Activated T-helper 1 cell treated with anti-CD3 and anti-CD28 coated beads, Interleukin-2, amount 50 U/mL, for 16 hours (primary cell): ENCODE measurements around the gene MAGI2.

Experiments used
- DNase-seq, 2 donors: peaks; one replicate each; pipeline ENCODE4 v3.0.0-alpha.2; 2020; ENCODE audit warnings: low read depth in 1 of 2, low spot score in 1 of 2

MAGI2 gene

DNA sequence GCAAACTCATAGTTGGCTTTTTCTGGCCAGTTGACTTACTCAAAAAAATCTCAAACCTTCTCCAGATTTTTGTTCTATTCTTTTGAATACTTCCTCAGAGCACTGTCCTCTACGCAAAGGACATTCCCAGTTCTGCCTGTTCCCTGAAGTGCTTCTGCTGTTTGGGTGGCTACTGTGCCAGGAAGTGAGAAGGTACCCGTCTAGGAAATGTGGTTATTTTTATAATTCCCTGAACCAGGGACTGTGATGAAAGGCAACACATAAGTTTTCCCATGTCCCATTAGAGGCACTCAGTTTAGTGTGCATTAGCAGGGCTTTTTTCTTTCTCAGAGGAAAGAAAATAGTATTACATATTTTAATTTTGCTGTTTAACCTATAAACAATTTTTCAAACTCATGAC, 1284.6 kb downstream of the MAGI2 start:
- DNase-seq = no peak

DNA sequence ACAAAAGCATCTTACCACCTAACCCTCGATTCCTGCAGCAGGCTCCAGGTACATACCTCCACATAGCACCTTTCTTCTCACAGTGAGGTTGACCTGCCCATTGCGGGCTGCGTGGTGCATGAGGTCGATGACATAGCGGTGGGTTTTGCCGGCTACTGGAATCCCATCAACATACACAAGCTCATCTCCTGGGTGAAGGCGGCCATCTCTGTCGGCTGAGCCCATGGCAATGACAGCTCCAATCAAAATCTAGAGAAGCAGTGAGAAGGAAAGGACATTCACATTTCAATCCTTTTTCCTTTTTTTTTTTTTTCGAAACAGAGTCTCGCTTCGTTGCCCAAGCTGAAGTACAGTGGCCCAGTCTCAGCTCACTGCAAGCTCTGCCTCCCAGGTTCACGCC, 1285.6 kb downstream of the MAGI2 start:
- no peak for DNase-seq

DNA sequence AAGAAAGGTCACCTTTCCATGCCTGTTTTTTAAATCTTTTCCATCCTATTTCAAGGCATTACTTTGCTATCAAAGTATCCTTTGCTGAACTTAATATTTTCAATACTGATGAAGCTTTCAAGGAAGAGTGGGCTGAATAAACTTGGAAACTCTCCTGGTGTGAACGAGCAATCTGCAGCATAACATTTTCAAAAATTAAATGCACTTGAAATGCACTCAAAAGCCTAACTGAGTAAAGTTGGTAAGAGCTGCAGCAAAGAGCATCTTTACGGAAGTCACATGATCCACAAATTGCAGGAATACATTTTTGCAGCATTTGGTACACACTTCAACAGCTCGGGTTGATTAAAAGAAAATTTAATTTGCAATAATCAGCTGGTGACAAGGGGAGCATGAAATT, 1287.6 kb downstream of the MAGI2 start:
- no peak for DNase-seq

DNA sequence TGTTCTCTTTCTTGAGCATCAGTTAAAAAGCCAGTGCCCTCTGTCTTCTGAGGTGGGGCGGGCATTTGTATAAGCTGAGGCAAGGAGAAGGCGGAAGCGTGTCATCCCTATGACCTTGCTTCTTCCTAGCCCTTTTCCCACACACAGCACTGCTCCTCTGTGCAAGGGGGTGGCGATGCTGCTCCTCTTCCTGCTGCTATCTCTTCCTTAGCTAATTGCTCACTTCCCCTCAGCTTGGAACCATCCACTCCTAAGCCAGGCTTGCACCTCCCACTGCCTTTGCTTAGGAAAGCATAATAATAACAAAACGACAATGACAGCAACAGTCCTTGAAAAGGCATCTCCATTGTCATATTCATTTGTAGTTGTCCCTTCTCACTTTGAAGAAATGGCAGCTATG, 1288.0 kb downstream of the MAGI2 start:
- no peak for DNase-seq

DNA sequence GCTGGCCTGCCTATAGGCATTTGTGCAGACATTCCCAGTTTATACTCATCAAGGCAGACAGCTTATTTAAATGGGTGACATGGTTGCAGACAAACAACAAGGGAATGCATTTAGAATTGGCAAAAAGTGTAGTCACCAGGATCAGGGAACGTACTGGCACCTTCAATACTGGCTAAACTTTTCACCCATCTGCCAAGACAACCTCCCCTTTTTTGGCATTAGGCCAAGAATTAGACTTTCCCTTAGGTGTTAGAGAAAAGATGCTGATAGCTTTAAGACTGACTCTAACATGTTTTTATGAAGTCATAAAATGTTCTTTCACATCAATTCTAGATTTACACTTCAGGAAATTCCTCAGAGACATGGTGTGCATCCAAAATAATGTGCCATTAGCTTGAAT, 1289.0 kb downstream of the MAGI2 start:
- no peak for DNase-seq

DNA sequence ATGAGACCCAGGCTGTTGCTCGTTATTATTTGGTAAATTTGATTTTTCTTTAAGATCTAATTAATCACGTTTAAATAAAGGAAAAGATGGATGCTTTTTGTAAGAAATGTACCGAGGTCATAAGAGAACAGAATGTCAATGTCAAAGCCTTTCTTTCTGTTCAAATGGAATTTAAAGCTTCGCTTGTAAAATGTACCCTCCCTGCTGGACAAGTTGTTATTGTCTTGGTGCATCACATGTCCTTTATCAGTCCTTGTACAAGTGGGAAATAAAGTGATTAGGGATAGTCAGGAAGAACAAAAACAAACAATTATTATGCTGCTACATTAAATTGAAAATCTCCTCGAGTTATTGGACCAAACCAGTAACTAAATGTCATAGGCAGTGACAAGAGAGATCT, 1291.7 kb downstream of the MAGI2 start:
- DNase-seq = no peak

DNA sequence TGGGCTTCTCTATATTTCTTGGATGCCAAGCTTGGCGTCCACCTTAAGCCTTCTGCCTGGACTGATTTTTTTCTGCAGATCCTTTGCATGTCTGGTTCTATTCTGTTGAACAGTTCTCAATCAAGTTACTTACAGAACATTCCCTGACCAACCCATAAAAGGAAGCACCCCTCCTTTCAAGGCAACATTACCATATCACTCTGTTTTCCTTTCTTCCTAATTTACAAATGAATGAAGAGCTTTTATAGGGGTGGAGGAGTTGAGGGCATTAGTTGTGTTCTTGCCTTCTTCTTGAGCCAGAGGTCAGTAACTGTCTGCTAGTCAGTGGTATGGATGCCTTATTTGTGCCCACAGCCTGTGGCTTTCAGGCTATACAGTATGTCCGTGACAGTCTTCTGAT, 1293.9 kb downstream of the MAGI2 start:
- no peak for DNase-seq

DNA sequence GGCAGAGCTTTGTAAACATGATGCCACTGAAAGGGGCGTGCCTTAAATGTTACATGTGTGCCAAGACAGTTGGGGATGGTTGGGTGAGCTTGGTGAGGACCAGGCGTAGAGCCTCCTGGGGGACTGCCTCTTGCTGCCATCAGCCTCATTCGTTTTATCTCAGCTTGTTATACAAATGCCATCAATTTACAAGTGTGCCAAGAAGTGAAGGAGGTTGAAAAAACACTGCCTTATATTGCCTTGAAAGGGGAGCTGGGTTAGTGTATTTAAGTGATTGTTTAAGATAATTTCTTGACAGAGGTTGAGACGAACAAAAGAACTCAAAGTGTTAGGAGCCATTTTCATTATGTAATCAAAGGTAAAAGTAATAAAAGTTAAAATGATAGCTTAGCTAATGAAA, 1300.2 kb downstream of the MAGI2 start:
- no peak for DNase-seq

DNA sequence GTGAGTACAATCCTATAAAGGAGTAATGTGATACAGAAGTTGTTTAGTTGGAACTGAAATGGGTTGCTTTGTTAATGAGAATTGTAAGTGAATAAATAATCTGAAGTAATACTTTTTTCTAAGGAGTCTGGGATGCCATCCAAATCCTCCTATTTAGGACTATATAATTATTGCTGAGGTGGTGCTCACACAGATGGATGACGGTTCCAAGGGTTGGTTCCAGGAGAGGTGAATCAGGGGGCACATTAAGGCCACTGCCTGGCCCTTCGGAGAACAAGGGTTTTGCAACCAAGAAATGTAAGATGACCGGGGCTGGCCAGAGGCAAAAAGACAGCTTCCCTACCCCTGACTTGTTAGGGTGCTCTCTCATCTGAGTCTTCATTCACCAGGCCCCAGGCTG, 1302.2 kb downstream of the MAGI2 start:
- no peak for DNase-seq

DNA sequence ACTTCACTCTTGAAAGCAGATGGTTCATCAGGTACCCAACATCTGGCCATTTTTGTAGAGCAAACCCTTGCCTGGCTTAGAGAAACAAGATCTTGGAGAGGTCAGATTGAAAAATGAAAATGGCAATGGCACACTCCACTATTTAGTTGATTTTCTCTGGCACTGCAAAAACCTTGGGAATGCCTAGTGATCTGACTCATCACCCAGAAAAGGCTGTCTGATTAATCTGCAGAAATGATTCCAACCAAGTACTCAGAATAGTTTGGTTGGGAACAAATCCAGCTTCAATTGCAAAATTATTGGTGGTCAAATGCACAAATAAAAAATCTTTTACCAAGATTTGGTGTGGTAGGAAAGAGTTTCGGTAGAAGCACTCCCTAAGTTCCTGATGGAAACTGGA, 1303.7 kb downstream of the MAGI2 start:
- no peak for DNase-seq

DNA sequence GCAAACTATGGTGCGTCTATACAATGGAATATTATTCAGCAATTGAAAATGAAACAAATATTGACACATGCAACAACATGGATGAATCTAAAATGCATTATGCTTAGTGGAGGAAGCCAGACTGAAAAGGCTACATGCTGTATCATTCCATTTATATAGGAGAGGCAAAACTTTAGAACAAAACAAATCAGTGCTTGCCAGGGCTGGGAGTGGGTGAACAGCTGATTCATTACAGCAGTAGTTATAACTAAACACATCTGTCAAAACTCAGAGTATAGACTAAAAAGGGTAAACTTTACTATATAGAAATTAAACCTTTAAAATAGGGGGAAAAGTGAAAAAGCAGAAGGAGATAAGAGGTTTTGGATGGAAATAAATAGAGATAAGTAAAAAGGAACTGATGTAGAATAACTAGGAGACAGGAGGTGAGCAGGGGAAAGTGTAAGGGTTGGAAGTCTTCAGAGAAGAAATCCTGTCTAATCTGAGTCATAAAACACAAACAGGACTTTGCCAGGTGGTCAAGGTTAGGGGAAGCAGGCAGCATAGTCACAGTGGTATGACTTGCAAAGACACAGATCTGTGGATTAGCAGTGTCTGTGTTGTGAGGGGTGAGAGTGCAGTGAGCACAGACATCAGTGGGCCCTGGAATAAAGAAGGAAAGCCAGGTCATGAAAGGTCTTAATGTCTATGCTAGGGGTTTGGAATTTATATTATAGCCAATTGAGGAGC, 1305.1 kb downstream of the MAGI2 start:
- DNase-seq = no peak

DNA sequence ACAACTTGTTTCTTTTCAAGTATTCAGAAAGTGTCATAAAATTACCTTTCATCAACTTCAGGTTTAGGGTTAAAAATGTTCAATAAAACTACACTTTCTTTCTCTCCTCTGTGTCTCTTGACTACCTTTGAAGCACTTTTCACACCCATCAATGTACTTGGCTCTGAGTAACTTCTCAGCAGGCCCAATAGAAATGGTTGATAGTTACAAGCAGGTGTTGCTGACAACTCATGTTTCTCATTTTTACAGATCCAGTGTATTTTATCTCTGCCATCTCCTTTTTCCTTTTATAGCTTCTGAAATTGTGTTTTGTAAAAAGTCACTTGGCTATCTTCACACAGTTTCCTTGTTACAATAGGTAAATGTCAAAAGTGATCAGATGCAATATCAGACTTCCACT, 1306.9 kb downstream of the MAGI2 start:
- no peak for DNase-seq

DNA sequence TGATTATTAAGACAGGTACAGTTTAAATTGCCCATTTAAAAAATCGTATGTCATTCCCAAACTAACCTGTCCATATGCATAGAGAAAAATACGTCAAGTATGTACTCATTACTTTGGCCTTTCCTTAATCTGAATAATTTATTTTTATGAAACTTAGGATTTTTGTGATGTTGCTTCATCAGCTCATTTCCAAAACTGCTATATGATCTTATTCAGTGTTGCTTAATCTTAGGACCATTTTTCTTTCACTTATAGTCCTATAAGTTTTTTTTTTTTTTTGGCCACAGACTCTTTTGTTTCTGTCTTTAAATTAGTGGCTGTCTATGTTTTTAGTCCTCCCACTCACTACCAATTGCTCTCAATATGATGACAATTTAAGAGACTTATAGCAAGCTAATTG, 1309.8 kb downstream of the MAGI2 start:
- no peak for DNase-seq

DNA sequence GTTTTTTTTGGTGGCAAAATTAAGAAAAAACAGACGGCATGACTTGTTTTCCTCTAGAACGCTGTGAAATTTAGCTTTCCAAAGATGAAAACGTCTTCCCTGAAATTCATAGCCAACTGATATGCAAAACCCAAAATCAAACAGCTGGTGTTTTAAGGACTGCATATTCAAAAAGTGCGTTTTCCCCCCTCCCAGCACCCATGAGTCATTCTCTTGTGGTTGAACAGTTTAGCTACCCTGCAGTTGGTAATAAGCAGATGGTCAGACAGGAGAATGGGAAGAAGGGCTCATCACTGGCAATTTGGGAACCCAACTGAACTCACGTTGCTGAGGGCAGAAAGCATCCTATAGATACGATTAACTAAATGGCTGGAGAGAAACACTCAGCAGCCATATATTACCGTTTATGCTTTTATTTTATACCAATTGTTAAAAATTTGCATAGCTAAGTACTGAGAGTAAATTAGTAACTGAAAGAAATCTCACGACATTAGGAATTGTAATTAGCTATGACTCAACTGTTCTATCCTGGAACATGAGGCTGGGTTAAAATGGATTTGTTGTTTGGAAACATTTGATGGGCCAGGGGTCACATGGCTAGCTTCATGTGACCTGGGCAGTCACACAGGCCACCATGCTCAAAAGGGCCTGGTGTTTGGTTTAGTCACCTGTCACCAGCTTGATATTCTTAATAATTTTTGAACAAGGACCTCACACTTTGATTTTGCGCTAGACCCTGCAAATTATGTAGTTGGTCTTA, 1311.8 kb downstream of the MAGI2 start:
- no peak for DNase-seq

DNA sequence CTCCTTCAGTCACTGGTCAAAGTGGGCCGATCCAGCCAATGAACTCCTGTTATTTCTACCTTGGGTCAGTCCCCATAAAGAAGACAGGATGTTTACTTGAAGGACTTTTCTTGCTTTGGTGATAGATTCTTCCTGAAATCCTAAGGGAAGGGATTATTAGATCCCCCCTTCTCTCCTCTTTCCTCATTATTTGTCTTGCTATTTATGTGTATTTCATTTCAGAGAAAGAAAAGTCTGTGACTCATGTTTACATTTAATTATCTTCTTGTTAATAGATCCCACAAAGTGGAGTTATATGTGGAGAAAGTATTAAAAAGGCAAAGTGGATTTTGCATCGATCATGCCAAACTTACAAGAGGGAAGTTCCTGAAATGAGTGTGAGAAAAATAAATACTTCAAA, 1313.4 kb downstream of the MAGI2 start:
- DNase-seq = no peak

DNA sequence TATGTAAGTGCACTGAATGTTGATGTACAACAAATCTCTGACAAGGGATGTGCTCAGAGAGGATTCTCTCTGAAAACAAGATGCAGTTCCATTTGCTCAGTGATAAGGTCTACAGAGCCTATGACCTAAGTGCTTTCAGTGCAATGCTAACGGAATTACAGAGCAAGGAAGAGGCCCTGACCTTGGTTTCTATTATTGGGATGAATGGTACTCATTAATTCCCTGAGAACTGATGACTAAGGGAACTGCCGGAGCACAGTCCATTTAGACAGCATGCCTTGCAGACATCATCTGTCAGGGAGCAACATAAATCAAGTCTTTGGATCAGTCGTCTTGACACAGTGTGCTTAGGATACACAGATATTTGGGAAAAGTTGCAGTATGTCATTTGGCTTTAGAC, 1314.1 kb downstream of the MAGI2 start:
- DNase-seq = no peak

DNA sequence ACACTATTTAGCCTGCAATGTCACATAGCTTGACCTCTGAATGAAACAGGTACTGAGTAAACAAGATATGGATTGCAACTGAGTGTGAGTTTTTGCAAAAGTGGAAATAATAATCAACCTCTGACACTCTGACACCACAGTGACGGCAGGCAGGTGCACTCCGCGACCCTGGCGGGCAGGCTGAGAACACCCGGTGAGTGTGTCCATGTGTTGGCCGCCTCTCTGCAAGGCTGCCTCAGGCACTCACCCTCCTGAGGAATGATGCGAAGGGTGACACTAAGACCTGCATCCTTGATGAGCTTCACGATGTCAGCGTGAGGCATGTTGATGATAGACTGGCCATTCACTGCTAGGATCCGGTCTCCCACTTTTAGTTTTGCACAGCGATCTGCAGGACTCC, 1318.7 kb downstream of the MAGI2 start:
- DNase-seq = no peak

DNA sequence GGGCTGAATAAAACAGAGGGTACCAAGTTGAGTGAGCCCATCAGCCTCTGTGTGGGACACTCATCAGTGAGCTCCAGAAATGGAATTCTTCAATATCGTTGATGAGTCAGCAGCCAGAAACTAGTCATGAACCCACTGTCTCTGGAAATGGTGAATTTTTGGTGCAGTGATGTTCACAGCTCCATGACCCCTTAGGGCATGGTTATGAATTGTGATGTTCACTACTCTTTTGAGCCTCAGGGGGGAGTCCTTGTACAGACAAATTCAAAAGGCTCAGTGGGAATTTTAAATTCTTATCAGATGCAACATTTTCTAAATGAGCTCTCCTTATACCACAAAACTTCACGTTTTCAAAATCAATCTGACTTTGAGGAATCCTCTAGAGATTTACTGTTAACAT, 1319.2 kb downstream of the MAGI2 start:
- DNase-seq = no peak

DNA sequence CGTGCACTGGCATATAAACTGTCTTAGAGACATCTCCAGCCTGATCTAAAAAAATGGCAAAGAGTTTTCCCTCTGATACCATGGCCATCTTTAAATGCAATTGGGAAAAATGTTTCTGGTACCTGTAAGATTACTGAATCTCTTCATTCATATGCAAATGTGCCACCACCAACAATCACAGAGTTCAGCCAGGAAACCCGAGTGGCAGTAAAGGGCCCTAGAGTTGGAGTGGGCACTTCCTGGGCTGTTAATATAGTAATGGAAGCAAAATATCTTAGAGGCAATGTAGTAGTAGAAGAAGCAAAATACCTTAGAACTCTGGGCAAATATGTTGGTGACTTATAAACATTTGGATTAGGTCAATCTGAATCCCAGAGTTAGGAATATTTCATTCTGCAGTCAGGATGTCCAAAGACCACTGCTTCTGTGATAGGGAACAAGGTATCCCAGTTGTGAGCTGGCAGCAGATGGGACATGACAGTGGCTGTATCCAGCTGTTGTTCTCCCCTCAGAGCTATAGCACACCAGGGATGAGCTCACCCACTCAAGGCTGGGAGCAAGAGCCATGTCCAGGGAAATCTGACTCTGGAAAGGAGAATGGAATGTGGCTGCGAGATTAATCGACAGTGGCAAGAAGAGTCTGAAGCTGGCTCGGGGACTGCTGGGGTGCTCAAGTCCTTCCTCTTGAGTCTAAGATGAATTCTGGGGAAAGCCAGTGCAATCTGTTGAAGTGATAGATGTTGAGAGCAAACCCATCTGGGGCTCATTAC, 1322.8 kb downstream of the MAGI2 start:
- no peak for DNase-seq

DNA sequence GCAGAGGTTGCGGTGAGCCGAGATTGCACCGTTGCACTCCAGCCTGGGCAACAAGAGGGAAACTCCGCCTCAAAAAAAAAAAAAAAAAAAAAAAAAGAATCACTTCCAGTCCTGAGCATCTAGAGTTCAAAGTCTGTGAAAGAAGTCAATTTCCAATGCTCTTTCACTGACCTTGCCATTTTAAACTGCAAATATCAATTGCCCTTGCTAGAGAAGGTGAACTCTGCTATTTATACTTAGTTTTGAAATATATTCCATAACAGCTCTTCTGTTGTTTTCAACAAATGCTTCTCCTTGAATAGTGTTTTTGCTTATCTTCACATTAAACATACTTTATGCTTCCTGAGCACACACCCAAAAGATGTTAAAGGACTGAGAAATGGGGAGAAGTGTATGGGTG, 1323.6 kb downstream of the MAGI2 start:
- DNase-seq = no peak

DNA sequence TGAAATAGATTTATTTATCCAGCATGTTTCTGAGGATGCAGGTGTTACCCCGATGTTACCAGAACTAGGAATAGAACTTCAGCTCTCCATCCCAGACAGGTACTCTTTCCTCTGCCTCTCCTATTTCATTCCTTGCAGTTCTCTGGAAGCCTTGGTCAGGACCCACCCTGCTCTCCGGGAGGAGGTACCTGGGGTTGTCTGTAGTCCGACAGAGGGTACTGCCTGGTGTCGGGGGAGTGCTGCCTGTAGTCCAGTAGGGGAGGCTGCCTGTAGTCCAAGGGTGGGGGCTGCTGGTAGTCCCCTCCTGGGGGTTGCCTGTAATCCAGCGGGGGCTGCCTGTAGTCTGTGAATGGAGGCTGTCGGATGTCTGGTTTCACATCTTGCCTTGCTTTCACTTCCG, 1326.5 kb downstream of the MAGI2 start:
- no peak for DNase-seq

DNA sequence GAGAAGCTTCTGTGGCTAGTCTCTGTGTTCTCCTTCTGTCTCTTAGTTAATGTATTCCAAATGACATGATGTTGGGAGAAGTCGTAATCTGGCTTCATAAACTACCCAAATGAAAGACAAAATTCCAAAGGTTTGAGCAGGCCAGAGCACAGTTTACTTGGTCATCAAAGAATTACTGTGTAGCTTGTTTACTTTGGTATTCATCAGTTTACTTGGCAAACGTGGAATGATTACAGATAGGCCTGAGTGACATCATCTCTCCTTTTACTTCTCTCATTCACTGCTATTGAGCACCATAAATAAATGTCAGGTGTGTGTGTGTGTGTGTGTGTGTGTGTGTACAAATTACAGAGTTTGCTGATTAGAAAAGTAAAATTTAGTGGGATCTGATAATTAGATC, 1327.6 kb downstream of the MAGI2 start:
- DNase-seq = no peak
